T-helper 17 cell (primary cell): ENCODE data around the gene SYNDIG1. TPM values are rescaled to one million over a fixed set of nuclear protein-coding genes. Genes with fewer than 3 reads are reported as not detected.

Experiments used
- ATAC-seq: fragments of 150-1000 bp; cut with Tn5 transposase; 2 replicates; pipeline ENCODE4 v1.10.0; 2021; ENCODE audit warnings: mild to moderate bottlenecking, moderate library complexity
- DNase-seq, 3 donors: peaks; one replicate each; pipeline versions ENCODE4 v3.0.0 to v3.0.0-alpha.2; 2020 to 2021
- H3K9me3 ChIP-seq: one replicate; pipeline ENCODE4 v1.7.0; 2013; ENCODE audit warnings: low read length, mild to moderate bottlenecking; ENCODE audit not compliant: control insufficient read depth, poor library complexity, severe bottlenecking
- H3K27ac Mint-ChIP-seq: one replicate; pipeline ENCODE4 v1.8.0; 2022; ENCODE audit warnings: mild to moderate bottlenecking, moderate library complexity, mixed read lengths
- H3K27me3 Mint-ChIP-seq: one replicate; pipeline ENCODE4 v1.8.0; 2022; ENCODE audit warnings: mixed read lengths
- H3K36me3 Mint-ChIP-seq: one replicate; pipeline ENCODE4 v1.8.0; 2022; ENCODE audit warnings: low read depth, mixed read lengths
- H3K4me1 Mint-ChIP-seq: one replicate; pipeline ENCODE4 v1.8.0; 2022; ENCODE audit warnings: mild to moderate bottlenecking, mixed read lengths
- H3K4me3 Mint-ChIP-seq: one replicate; pipeline ENCODE4 v1.8.0; 2022; ENCODE audit warnings: mild to moderate bottlenecking, moderate library complexity, mixed read lengths
- total RNA-seq, 4 donors: library from RNA in 2 of 4; stranded (reverse) in 2 of 4; gene quantifications; one replicate each; pipeline ENCODE4 v1.2.3 and lab custom pipeline; 2022 to 2026

SYNDIG1 gene
- total RNA-seq, 2 donors from 2014 or later: not detected

DNA sequence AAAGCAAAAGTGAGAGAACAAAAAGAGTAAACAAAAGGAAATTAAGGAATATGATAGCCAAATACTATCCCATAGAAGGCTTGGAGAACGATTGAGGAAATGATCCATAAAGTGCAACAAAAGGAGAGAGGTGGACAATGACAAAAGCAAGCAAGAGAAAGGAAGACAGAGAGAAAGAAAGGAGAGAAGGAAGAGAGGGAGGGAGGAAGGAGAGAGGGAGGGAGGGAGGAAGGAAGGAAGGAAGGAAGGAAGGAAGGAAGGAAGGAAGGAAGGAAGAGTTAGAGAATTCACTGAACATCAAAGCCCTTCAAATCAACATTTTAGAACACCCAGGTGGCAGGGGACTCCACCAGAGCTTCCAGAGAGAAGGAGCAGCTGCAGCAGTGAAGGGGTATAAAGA is 185.0 kb downstream of the SYNDIG1 start:
- Mint-ChIP-seq H3K27me3 (peaks cover 32% of the 10 kb centered on the region), H3K4me1 (peaks cover 6% of the 10 kb centered on the region), H3K4me3 (no peak overlapping the region), H3K36me3 (peaks cover 2% of the 10 kb centered on the region), H3K27ac (no peak overlapping the region)
- H3K9me3 ChIP-seq: no peaks in the 10 kb centered on the region
- no peak for ATAC-seq
- DNase-seq: no peak

DNA sequence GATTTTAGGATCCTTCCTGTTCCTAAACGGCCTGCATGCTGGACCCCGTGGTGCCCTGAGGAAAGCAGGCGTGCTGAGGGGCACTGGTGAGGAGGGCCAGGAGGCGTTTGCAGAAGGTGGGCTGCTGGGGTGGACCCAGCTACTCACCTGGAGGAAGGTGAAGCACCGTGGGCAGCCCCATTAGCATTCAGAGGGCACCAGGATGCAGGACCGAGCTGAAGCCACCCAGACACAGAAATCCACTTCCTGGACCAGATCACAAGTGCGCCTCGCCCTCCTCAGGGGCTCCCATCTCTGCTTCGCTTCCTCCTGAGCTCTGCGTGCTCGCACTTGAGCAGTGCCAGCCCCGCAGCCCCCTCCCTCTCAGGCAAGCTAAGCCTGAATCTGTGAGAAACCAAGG is 187.0 kb downstream of the SYNDIG1 start:
- peaks cover 2% of the 10 kb centered on the region for H3K36me3 Mint-ChIP-seq
- ATAC-seq: no peak
- peaks cover 8% of the 10 kb centered on the region for H3K4me1 Mint-ChIP-seq
- H3K9me3 ChIP-seq: no peaks in the 10 kb centered on the region
- no peak overlapping the region for H3K4me3 Mint-ChIP-seq
- no peak overlapping the region for H3K27ac Mint-ChIP-seq
- DNase-seq: no peak
- peaks cover 24% of the 10 kb centered on the region for H3K27me3 Mint-ChIP-seq

DNA sequence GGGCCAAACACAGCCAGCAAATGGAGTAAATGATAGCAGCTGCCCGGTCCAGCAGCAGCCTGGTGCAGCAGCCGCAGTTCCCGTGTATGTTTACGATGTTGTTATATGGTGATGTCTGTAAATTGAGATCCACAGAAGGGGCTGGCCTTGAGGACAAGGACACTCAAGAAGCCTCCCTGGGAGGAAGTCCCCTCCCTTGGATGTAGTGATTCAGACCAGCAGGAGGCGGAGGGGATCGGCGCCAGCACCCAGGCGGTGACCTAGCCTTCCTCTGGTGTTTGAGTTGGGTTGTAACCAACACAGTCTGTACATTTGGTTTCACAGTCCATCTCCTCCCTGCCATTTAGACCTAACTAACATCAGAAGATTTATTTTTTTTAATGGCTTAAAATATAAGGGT is 187.8 kb downstream of the SYNDIG1 start:
- peaks cover 2% of the 10 kb centered on the region for H3K36me3 Mint-ChIP-seq
- H3K4me1 Mint-ChIP-seq: peaks cover 8% of the 10 kb centered on the region
- ATAC-seq (no peak), DNase-seq (no peak)
- H3K9me3 ChIP-seq: no peaks in the 10 kb centered on the region
- H3K27ac Mint-ChIP-seq: no peak overlapping the region
- peaks cover 16% of the 10 kb centered on the region for H3K27me3 Mint-ChIP-seq
- no peak overlapping the region for H3K4me3 Mint-ChIP-seq

DNA sequence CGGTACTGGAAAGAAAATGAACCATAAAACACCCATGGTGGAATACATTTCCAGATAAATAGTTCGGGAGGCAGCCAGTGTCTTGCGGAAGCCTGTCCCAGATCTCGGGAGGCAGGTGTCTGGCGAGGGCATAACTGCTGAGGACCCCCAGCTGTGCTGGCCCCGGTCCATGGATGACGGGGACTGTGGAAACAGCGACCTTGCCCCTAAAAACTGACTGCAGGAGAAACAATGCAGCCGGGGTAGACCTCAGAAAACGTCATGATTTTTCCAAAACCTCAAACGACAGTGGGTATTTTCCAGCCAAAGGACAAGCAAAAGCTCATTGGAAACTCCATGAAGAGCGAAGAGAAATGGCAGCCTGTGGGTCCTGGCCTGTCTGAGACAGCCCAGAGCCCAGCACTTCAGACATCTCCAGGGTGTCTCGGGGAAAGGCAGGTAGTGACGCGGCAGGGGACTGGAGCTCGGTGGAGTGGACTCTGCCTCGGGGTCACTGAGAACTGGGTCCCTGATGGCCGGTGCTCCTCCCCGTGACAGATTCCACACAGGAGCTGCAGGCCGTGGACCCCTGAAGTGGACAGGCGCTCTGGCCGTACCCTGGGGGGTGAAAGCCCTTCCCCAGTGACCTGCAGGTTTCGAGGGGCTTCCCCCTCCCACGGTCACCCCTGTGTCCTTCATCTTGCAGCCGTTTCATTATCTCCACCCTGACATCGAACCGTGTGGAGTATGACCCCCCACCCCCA is 188.6 kb downstream of the SYNDIG1 start:
- Mint-ChIP-seq H3K36me3 (peaks cover 2% of the 10 kb centered on the region), H3K4me1 (peaks cover 8% of the 10 kb centered on the region), H3K27me3 (peaks cover 8% of the 10 kb centered on the region), H3K27ac (no peak overlapping the region), H3K4me3 (no peak overlapping the region)
- no peak for ATAC-seq
- no peaks in the 10 kb centered on the region for H3K9me3 ChIP-seq
- no peak for DNase-seq

DNA sequence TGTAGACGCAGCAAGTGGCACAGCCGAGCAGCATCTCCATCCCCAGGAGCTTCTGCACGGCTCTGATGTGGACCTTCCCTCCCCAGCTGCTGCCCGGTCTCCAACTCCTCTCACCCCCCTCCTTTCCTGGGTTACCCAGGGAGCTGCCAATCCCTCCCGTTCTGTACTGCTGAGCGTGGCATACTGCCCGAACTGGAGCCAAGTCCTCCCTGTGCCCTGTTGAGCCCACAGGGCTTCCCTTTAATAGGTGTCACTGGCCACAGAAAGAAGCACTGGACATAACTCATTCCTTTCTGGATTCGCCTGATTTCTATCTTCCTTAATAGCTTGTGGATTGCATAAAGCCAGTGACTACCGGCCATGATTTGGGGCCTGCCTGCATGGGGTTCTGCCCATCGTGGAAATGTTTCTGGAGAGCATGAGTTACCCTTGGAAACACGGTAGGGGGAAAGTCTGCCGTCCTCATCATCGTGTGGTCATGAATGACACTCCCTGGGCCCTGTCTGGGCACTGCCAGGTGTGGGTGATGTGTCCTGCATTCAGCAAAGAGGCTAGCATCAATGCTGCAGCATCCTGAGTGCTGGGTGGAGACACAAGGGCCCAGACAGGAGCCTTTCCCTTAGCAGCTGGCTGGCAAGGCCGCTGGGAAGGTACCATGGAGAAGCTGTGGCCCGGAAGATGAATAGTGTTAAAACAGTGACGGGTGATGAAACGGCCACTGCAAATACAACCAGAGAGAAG is 189.7 kb downstream of the SYNDIG1 start:
- Mint-ChIP-seq H3K4me3 (no peak overlapping the region), H3K4me1 (peaks cover 8% of the 10 kb centered on the region), H3K27me3 (peaks cover 6% of the 10 kb centered on the region), H3K36me3 (peaks cover 2% of the 10 kb centered on the region), H3K27ac (no peak overlapping the region)
- H3K9me3 ChIP-seq: no peaks in the 10 kb centered on the region
- DNase-seq: no peak
- ATAC-seq: no peak

DNA sequence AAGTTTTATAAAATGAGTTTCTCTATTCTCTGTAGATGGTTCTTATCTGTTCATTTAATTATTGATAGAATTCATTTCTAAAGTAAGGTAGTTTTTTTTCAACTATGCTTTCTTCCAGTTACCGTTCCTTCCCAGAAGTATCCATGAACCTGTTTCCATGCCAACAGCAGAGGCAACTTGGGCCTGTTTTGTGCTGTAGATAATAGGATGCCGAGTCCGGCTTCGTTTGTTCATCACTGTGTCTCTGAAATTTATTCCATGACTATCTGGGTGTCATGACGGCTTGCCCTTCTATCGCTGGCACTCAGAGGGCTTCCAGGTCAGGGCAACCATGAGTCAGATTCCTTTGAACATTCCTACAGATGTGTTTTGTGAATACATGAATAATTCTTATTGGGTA is 190.4 kb downstream of the SYNDIG1 start:
- Mint-ChIP-seq H3K36me3 (peaks cover 2% of the 10 kb centered on the region), H3K27ac (no peak overlapping the region), H3K4me1 (peaks cover 5% of the 10 kb centered on the region), H3K4me3 (no peak overlapping the region), H3K27me3 (peaks cover 6% of the 10 kb centered on the region)
- DNase-seq: no peak
- ATAC-seq: no peak
- H3K9me3 ChIP-seq: no peaks in the 10 kb centered on the region

DNA sequence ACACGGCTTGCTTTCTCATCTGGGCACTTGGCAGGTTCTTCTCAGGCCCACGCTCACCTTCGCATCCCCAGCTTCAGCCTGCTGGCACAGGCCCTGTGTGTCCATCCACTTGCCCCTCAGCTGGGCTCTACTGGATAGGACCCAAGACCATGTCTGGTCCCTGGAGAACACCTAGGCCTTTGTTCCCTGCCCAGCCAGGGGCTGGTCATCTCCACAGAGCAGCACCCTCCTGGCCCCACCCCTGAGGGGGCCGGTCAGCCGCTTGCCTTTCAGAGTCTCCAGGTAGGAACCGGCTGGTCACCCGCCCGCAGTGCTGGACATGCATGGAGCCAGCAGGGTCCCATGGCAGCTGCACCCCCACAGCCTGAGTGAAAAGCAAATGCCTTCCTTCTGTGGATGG is 191.2 kb downstream of the SYNDIG1 start:
- DNase-seq (no peak), ATAC-seq (no peak)
- H3K9me3 ChIP-seq: no peaks in the 10 kb centered on the region
- peaks cover 2% of the 10 kb centered on the region for H3K36me3 Mint-ChIP-seq
- no peak overlapping the region for H3K4me3 Mint-ChIP-seq
- H3K4me1 Mint-ChIP-seq: peaks cover 5% of the 10 kb centered on the region
- H3K27ac Mint-ChIP-seq: no peak overlapping the region
- peaks cover 11% of the 10 kb centered on the region for H3K27me3 Mint-ChIP-seq

DNA sequence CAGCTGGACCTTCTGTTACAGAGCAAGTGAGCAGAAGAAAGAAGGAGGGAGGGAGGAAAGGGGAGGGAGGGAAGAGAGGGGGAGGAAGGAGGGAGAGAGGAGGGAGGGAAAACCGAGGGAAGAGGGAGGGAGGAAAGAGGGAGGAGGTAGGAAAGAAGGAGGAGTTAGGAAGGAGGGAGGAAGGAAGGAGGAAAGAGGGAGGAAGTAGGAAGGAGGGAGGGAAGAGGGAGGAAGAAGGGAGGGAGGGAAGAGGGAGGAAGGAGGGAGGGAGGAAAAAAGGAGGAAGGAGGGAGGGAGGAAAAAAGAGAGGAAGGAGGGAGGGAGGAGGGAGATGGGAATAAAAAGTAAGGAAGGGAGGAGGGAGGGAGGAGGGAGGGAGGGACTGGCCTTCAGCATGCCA is 191.8 kb downstream of the SYNDIG1 start:
- peaks cover 11% of the 10 kb centered on the region for H3K27me3 Mint-ChIP-seq
- no peak overlapping the region for H3K27ac Mint-ChIP-seq
- no peak overlapping the region for H3K4me3 Mint-ChIP-seq
- H3K36me3 Mint-ChIP-seq: peaks cover 2% of the 10 kb centered on the region
- no peak for DNase-seq
- no peaks in the 10 kb centered on the region for H3K9me3 ChIP-seq
- no peak for ATAC-seq
- peaks cover 5% of the 10 kb centered on the region for H3K4me1 Mint-ChIP-seq

DNA sequence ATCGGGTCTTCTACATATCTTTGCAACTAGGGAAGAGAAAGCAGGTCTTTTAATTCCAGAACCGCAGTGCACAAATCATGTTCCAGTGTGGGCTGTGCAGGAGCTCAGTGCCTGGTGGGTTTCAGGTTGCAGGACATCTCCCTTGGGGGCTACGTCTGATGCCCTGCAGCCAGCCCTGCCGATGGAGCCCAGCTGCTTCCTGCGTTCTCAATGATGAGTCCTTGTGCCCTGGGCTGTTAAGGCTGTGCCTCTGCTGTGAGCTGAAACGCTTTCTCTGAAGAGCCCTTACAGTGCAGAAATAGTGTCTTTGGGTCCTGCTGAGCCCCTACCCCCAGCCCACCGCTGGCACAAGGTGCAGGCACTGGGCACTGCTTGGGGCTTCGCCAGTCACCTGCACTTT is 192.9 kb downstream of the SYNDIG1 start:
- H3K36me3 Mint-ChIP-seq: peaks cover 2% of the 10 kb centered on the region
- peaks cover 2% of the 10 kb centered on the region for H3K4me1 Mint-ChIP-seq
- H3K9me3 ChIP-seq: no peaks in the 10 kb centered on the region
- H3K4me3 Mint-ChIP-seq: no peak overlapping the region
- ATAC-seq (no peak), DNase-seq (no peak)
- peaks cover 11% of the 10 kb centered on the region for H3K27me3 Mint-ChIP-seq
- H3K27ac Mint-ChIP-seq: no peak overlapping the region

DNA sequence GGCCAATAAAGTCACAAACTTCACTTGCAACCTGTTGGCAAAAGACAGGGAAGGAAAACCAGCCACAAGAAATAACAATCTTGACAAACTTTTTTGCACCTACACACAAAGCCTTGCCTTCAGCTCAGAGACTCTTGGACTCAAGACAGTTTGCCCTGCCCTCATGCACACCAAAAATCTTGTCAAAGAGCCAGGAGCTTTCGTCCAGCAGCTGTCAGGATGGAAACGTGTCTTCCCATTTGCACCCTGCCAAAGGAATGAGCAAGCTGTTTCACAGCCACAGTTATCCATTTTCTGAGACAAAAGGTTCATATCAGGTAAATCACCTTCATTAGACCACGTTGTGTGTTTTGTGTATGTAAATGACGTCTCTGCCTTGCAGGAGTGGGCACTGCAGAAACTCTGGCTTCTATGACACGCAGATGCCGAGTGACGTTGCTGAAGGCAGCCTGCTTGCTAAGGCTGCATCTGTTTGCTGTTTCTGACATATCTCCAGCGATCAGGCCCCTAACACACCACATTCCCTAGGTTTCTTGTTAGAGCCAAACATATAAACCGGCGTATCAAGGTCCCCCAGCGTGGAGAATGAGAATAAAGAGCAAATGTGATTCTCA is 193.4 kb downstream of the SYNDIG1 start:
- Mint-ChIP-seq H3K4me1 (peaks cover 2% of the 10 kb centered on the region), H3K27me3 (peaks cover 11% of the 10 kb centered on the region), H3K36me3 (peaks cover 2% of the 10 kb centered on the region), H3K4me3 (no peak overlapping the region), H3K27ac (no peak overlapping the region)
- ATAC-seq: no peak
- DNase-seq: no peak
- H3K9me3 ChIP-seq: no peaks in the 10 kb centered on the region

DNA sequence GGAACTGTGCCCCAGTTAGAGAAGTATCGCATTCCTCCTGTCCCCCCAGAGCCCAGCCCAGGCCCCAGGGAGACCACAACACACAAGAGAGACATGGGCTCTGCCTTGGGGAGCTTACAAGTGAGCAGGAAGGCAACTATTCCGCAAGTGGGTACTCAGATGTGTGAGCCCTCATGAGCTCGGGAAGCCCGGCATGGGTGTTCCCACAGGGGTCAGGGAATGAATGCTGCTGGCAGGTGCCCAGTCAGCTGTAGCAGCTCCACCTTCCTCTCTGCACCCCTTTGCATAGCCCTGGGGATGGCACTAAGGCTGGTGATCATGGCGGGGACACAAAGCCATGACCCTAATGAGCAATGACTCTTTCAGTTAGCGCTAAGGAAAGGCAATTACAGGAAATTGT is 194.1 kb downstream of the SYNDIG1 start:
- H3K9me3 ChIP-seq: no peaks in the 10 kb centered on the region
- ATAC-seq (no peak), DNase-seq (no peak)
- Mint-ChIP-seq H3K4me3 (no peak overlapping the region), H3K27ac (no peak overlapping the region), H3K4me1 (peaks cover 2% of the 10 kb centered on the region), H3K27me3 (peaks cover 11% of the 10 kb centered on the region), H3K36me3 (peaks cover 2% of the 10 kb centered on the region)

DNA sequence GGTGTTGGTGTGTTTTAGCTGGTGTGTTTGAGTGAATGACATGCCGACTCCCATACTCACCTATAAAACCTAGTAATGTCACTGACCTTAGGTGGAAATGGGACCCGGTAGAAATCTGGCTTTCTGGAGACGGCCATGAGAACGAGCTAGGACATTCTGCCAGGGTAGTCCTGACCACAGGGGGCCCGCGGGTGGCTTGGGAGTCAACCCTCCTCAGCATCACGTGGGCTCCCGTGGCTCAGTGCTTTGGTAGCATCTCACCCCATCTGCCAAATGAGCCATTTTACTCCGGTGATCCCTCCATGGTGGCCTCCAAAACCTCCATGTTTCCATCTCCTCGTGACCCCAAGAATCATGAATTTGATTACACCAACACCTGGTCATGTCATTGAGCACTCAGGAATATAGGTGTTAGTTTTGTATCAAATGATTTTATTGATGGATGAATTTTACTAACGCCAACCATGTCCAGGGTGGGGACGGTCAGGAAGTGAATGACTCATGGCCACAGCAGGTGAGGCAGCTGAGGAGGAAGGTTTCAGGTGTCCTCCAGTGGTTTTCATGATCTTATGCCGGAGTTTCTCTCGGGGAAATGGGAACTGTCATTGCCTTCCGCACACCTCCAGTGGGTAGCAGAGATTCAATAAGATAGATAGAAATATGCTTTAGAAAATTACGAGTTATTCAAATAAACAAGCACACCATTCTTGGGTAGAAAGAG is 195.0 kb downstream of the SYNDIG1 start:
- H3K9me3 ChIP-seq: no peaks in the 10 kb centered on the region
- DNase-seq (no peak), ATAC-seq (no peak)
- Mint-ChIP-seq H3K4me1 (peaks cover 2% of the 10 kb centered on the region), H3K27me3 (peaks cover 9% of the 10 kb centered on the region), H3K27ac (no peak overlapping the region), H3K4me3 (no peak overlapping the region), H3K36me3 (no peaks in the 10 kb centered on the region)

DNA sequence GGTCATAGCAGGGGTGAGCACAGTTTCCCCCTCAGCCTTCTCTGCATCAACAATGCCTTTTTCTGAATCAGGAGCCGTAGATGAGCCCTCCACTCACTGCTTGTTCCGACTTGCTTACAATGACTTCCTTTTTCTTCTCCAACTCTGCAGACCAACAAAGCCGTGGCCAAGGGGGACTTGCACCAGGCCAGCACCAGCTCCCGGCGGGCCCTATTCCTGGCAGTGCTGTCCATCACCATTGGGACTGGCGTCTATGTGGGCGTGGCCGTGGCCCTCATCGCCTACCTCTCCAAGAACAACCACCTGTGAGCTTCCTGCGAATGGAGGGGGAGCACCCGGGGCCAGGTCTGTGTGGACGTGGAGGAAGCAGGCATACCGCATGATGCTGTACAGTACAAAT is 195.8 kb downstream of the SYNDIG1 start:
- Mint-ChIP-seq H3K27me3 (peaks cover 11% of the 10 kb centered on the region), H3K4me3 (no peak overlapping the region), H3K27ac (no peak overlapping the region), H3K4me1 (no peaks in the 10 kb centered on the region), H3K36me3 (no peaks in the 10 kb centered on the region)
- DNase-seq (no peak), ATAC-seq (no peak)
- H3K9me3 ChIP-seq: no peaks in the 10 kb centered on the region
